ENCODE measurements around the gene HSPG2.
"Not testable (repeated sequence)": the region's sequence is repeated elsewhere in the genome, so short reads cannot be mapped to it uniquely, and the experiment has no call there.

Gene HSPG2

DNA sequence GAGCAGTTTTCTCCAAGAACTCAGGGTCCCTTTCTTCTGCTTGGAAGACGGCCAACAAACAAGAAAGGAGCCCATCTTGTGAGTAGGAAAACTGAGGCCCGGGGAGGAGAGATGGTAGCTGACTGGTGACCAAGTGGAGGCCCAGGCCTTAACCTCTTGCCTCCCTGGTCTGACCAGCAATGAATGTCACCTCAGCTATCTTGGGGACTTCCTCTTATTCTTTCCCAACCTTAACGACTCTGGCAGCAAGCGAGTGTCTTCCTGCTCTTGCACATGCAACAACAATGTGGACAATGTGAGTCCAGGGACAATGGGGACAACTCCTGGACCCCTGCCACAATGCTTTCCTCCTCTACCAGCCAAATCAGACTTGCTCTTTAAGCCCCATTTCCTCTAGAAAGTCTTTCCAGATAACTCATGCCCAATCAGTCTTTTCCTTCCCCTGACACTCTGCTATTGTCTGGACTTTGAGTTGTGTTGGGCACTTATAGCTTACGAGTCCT lies 12.6 kb downstream of the HSPG2 start:
- TF ChIP-seq, protein P1, sequence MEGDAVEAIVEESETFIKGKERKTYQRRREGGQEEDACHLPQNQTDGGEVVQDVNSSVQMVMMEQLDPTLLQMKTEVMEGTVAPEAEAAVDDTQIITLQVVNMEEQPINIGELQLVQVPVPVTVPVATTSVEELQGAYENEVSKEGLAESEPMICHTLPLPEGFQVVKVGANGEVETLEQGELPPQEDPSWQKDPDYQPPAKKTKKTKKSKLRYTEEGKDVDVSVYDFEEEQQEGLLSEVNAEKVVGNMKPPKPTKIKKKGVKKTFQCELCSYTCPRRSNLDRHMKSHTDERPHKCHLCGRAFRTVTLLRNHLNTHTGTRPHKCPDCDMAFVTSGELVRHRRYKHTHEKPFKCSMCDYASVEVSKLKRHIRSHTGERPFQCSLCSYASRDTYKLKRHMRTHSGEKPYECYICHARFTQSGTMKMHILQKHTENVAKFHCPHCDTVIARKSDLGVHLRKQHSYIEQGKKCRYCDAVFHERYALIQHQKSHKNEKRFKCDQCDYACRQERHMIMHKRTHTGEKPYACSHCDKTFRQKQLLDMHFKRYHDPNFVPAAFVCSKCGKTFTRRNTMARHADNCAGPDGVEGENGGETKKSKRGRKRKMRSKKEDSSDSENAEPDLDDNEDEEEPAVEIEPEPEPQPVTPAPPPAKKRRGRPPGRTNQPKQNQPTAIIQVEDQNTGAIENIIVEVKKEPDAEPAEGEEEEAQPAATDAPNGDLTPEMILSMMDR (IDR thresholded peaks at IDR 0.05) = no peak
- TF ChIP-seq ZFX (IDR thresholded peaks at IDR 0.05; ENCODE audit: borderline replicate concordance) = no peak
- H3K27ac ChIP-seq = no peak overlapping the region

DNA sequence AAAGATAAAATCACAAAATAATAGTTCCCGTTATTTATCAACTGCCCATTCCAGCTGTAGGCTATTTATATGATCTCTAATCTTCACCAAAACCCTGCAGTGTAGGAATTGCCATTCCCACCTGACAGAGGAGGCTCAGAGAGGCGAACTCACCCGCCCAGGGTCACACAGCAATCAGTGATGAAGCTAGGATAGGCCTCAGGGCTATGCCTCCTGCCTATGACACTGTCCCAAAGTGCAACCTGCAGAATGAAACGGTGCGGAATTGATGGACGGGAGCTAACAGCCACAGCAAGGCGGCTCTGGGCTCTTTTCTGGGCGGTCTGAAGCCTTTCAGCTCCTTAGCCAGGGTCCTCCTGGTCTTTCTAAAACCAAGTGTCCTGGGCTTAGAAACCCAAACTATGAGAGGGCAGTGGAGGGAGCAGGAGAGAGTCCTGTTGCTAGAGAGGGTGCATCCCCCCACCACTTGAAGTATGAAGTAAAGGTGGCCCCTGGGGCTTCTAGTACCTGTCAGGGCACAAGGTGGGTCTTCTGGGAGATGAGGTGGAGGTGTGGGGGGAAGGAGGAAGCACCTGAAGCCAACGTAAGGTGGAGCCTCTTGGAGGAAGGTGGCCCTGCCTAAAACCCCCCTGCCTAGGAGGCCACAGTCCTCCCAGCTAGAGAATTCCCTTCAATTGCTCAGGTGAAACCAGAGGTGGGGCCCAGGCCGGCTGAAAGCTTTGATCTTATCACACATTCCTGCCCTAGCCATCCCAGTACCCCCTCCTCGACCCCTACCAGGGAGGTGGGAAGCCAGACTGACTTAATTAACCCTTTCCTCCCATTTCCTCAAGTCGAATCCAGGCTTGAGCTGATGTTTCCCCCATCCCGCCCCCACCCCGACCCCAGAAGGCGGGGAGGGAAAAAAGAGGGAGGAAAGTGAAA lies 14.8 kb downstream of the HSPG2 start:
- no peak overlapping the region for H3K27ac ChIP-seq

DNA sequence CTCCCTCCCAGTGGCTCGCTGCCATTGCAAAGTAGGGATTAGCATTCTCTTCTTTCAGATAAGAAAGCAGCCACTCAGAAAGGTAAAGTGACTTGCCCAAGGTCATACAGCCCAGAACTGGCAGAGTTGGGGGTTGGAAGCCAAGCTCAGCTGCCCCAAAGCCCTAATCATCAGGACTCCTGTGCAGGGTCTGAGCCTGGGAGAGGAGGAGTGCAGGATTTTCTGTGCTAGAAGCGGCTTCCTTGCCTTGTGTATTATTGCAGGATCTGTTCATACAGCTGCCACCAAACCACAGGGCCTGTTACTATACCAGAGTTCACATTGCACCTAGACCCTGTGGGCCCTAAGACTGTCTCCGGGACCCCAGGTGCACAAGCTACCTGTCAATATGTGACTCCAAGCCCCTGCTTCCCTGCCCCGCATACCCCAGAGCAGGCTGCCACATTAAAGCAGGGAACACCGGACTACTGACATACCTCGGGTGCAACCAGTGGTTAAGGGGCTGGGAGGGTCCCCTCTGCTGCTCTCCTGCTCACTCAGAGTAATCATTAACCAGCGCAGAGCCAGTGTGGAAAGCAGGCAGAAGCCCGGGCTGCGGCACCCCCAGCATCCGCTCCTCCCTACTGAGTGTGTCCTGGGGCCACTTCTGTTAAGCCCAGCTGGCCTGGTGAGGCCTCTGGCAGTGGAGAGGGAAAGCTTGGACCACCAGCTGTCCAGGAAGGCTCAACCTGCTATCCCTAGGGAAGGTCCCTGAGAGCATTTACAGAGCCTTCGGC lies 15.8 kb downstream of the HSPG2 start:
- H3K27ac ChIP-seq = no peak overlapping the region
- TF ChIP-seq, protein P1 (IDR thresholded peaks at IDR 0.05) = no peak
- TF ChIP-seq ZFX (IDR thresholded peaks at IDR 0.05; ENCODE audit: borderline replicate concordance) = no peak

More for the DNA sequence above, 14.8 kb downstream of the HSPG2 start:
- TF ChIP-seq, protein P1 (IDR thresholded peaks at IDR 0.05) = no peak
- no peak for TF ChIP-seq ZFX (IDR thresholded peaks at IDR 0.05; ENCODE audit: borderline replicate concordance)

DNA sequence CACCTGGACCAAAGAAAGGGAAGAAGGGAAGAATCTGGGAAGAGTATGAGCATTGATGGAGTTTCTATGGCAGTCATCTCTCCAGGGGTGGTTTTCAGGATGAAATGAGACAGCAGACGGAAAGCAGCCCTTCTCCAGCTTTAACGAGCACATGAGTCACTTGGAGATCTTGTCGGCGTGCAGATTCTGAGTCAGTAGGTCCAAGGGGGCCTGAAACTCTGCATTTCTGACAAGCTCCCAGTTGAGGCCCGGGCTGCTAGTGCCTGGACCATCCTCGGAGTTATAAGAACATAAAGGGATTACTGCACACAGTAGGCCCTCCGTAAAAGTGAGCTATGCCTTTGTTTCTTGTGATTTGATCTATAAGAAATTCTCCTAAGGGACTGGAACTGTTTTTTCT lies 17.6 kb downstream of the HSPG2 start:
- H3K27ac ChIP-seq = no peak overlapping the region
- no peak for TF ChIP-seq ZFX (IDR thresholded peaks at IDR 0.05; ENCODE audit: borderline replicate concordance)
- TF ChIP-seq, protein P1 (IDR thresholded peaks at IDR 0.05) = no peak

DNA sequence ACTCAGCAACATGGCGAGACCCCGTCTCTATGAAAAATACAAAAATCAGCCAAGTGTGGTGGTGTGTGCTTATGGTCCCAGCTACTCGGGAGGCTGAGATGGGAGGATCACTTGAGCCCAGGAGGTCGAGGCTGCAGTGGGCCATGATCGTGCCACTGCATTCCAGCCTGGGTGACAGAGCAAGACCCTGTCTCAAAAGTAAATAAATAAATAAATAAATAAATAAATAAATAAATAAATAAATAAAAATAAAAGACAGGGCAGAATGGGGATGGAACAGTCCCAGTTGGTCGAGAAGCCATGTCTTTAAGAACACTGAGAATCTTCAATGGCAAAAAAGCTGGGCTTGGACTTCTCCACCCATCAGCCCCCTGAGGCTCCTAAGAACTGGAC lies 19.9 kb downstream of the HSPG2 start:
- H3K27ac ChIP-seq = not testable (repeated sequence)

DNA sequence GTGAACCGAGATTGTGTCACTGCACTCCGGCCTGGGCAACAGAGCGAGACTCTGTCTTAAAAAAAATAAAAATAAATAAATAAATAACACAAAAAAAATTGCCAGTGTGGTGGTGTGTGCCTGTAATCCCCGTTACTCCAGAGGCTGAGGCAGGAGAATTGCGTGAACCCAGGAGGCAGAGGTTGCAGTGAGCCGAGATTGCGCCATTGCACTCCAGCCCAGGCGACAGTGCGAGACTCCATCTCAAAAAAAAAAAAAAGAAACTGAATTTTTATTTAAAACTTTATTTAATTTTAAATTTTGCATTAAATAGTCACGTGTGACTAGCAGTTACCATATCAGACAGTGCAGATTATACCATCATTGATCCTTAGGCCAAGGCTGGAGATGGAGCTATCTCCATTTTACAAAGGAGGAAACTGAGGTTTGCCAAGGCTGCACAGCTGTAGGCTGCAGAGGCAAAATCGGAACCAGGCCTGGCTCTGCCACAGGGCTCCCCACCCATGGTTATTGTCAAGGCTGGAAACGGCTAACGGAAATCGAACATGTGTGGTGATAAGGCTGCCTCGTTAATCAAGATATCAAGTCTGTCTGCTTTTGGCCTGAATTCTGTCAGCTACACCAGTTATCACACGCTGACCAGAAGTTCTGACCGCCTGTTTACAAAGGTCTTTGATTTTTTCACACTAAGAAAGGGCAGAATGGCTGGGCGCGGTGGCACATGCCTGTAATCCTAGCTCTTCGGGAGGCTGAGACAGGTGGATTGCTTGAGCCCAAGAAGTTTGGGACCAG lies 20.5 kb downstream of the HSPG2 start:
- TF ChIP-seq, protein P1 (IDR thresholded peaks at IDR 0.05) = no peak
- TF ChIP-seq ZFX (IDR thresholded peaks at IDR 0.05; ENCODE audit: borderline replicate concordance) = no peak
- H3K27ac ChIP-seq = no peak overlapping the region

Measured in 22Rv1 (cell line).